ENCODE data around the gene GIMAP6.

GRCh38 chr7:150665089-150665748 is 33.0 kb upstream of the GIMAP6 start:
- no peak for TF ChIP-seq ATF3 (CRISPR knock-in tag; IDR thresholded peaks at IDR 0.05)
- TF ChIP-seq MXI1 (IDR thresholded peaks at IDR 0.05; ENCODE audit: borderline replicate concordance, low read depth, low read length) = no peak
- no peak for TF ChIP-seq CTCF (CRISPR knock-in tag; IDR thresholded peaks at IDR 0.05)
- TF ChIP-seq PREB (CRISPR knock-in tag; IDR thresholded peaks at IDR 0.05) = no peak
- no peak for TF ChIP-seq GLMP (CRISPR knock-in tag; IDR thresholded peaks at IDR 0.05; ENCODE audit: borderline replicate concordance)
- no peak for TF ChIP-seq LCORL (IDR thresholded peaks at IDR 0.05)
- no peak for TF ChIP-seq LCORL (CRISPR knock-in tag; IDR thresholded peaks at IDR 0.05)
- TF ChIP-seq ZNF577 (CRISPR knock-in tag; IDR thresholded peaks at IDR 0.05; ENCODE audit: borderline replicate concordance, low read depth) = no peak
- no peak for TF ChIP-seq POLR2A (IDR thresholded peaks at IDR 0.05; ENCODE audit: insufficient read depth in 1 of 2, low read depth in 2 of 2, low read length in 2 of 2)
